ENCODE data around the gene FOLR1. TPM values are rescaled to one million over a fixed set of nuclear protein-coding genes. Genes with fewer than 3 reads are reported as not detected.
A peak's percentile ranks its signal among the peaks of the same experiment; 100 is the strongest.

Gene FOLR1
- total RNA-seq, 1 experiment from 2014 or later: 93.4 TPM

- Histone ChIP-seq H3K27me3 (replicated peaks; ENCODE audit: control insufficient read depth, insufficient read depth, low read length) (no peaks in the 10 kb centered on the region), H3K4me3 (ENCODE audit: low read depth, low read length) (no peak overlapping the region), H3K9me3 (no peaks in the 10 kb centered on the region), H3K36me3 (ENCODE audit: control insufficient read depth, insufficient read depth, low read length) (peaks cover 19% of the 10 kb centered on the region), H3K4me1 (peaks cover 24% of the 10 kb centered on the region)
- Mint-ChIP-seq H3K9me3 (ENCODE audit: unreplicated experiment) (no peaks in the 10 kb centered on the region), H3K4me3 (ENCODE audit: unreplicated experiment) (no peak overlapping the region), H3K4me1 (ENCODE audit: low read depth, unreplicated experiment) (peaks cover 14% of the 10 kb centered on the region), H3K27ac (ENCODE audit: unreplicated experiment) (no peak overlapping the region), H3K27me3 (ENCODE audit: insufficient read depth, unreplicated experiment) (no peaks in the 10 kb centered on the region), H3K36me3 (ENCODE audit: insufficient read depth, unreplicated experiment) (peaks cover 75% of the 10 kb centered on the region)
- no TSS peak for BruUV-seq (replicated peaks)
- POLR2A ChIA-PET: interaction anchor here (0.8 to 1.6 kb wide), 2 partner anchors 14 to 46 kb away, joined by 3 to 6 read pairs; partner anchors contain the start of gene FOLR1
- CTCF ChIA-PET: interaction anchor here (1.0 to 3.0 kb wide), 6 partner anchors 12 to 212 kb away, joined by 3 to 15 read pairs (median 5); partner anchors contain the start of genes CLPB and INPPL1
- intact Hi-C loops (cut with micrococcal nuclease; ENCODE audit: unreplicated experiment): loop anchor here (5.0 kb wide), 1 partner anchor 195 kb away; the partner anchor contains the start of gene CLPB
- peak in 1 of 2 experiments; percentile 45 for DNase-seq
- TF ChIP-seq CTCF (IDR thresholded peaks at IDR 0.05; ENCODE audit: insufficient read depth in 1 of 2, low read depth in 1 of 2, low read length in 1 of 2, severe bottlenecking in 1 of 2, unreplicated experiment in 1 of 2): no peak
Observed at GRCh38 chr11:72237112-72237931, 45.4 kb downstream of the FOLR1 start.

- intact Hi-C loops (cut with micrococcal nuclease; ENCODE audit: unreplicated experiment): loop anchor here (1.0 to 5.0 kb wide), 4 partner anchors 45 to 213 kb away; partner anchors contain the start of genes CLPB and FOLR1
Observed at GRCh38 chr11:72238040-72238450, 46.1 kb downstream of the FOLR1 start.

More at GRCh38 chr11:72238040-72238450, 46.1 kb downstream of the FOLR1 start:
- H3K36me3 ChIP-seq (ENCODE audit: control insufficient read depth, insufficient read depth, low read length): peaks cover 19% of the 10 kb centered on the region
- Mint-ChIP-seq H3K27me3 (ENCODE audit: insufficient read depth, unreplicated experiment) (no peaks in the 10 kb centered on the region), H3K27ac (ENCODE audit: unreplicated experiment) (no peak overlapping the region), H3K4me3 (ENCODE audit: unreplicated experiment) (no peak overlapping the region), H3K4me1 (ENCODE audit: low read depth, unreplicated experiment) (peaks cover 14% of the 10 kb centered on the region), H3K9me3 (ENCODE audit: unreplicated experiment) (peaks cover 2% of the 10 kb centered on the region), H3K36me3 (ENCODE audit: insufficient read depth, unreplicated experiment) (peaks cover 68% of the 10 kb centered on the region)
- DNase-seq: peak; percentile 68 to 72
- H3K4me1 ChIP-seq: peaks cover 24% of the 10 kb centered on the region
- H3K9me3 ChIP-seq: peaks cover 2% of the 10 kb centered on the region; the same call in 1 of the 2 replicates
- CTCF ChIA-PET: interaction anchor here (0.7 to 3.0 kb wide), 4 partner anchors 15 to 213 kb away, joined by 4 to 15 read pairs (median 6); no protein-coding TSS in a partner anchor
- peak; percentile 65 to 72 for TF ChIP-seq CTCF (IDR thresholded peaks at IDR 0.05; ENCODE audit: insufficient read depth in 1 of 2, low read depth in 1 of 2, low read length in 1 of 2, severe bottlenecking in 1 of 2, unreplicated experiment in 1 of 2)
- no peaks in the 10 kb centered on the region for H3K27me3 ChIP-seq (replicated peaks; ENCODE audit: control insufficient read depth, insufficient read depth, low read length)
- no peak overlapping the region for H3K4me3 ChIP-seq (ENCODE audit: low read depth, low read length)
- no TSS peak for BruUV-seq (replicated peaks)
- POLR2A ChIA-PET: interaction anchor here (0.8 to 1.6 kb wide), 2 partner anchors 15 to 46 kb away, joined by 3 to 6 read pairs; partner anchors contain the start of gene FOLR1
